Activated T-cell treated with anti-CD3 and anti-CD28 coated beads, Interleukin-2, amount 50 U/mL, for 1 hour (primary cell): ENCODE data around the gene ZNF787.

Experiments
- DNase-seq: peaks from one replicate; pipeline ENCODE4 v3.0.0-alpha.2; 2020

The ZNF787 gene

DNA sequence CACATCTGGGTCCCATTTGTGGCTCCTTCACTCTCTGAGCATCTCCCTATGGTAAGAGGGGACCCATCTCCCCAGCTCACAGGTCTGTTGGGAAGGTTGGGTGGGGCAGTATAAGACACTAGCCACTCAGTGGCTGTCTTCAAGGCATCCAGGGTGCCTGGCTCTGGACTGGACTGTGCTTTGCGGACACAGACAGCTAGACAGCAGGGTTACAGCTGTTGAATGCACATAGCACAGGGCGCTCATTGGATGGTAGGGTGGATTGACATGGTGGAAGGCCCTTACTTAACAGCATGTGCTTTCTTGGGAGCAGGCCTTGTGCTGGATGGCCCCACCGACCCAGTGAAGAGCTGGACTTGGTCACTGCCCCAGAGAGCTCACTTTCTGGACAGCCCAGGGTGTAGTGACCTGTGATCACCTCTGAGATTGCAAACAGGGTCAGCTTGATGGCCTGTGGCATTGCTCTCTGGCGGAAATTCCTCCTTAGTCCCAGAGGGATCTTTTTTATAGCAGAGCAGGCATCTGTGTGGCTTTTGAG lies 21.9 kb upstream of the ZNF787 start:
- no peak for DNase-seq

DNA sequence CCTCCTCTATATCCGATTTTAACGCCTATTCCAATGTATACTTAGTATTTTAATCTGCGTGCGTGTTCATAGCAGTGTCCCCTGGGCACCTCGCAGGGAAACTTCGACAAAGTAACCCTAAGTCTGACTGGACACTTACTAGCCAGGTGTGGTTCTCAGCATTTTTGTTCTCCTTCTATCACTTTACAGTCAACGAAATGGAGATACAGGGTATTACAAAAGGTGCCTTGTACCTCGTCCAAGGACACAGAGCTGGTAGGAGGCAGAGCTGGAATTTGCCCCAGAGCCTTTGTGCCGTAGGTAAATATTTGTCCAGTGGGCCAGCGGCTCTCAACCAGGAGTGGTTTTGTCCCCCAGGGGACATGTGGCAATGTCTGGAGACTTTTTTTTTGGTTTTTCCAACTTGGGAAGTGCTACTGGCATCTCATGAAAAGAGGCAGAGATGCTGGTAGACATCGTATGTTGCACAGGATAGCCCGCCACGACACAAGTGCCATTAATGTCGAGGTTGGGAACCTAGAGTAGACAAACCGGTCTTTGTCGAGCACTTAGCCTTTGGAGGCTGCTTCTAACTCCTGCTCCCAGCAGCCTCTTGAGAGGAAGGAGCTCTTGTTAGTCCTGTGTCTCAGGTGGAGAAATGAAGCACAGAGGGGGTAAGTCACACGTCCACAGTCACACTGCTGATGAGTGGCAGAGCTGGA lies 21.1 kb upstream of the ZNF787 start:
- no peak for DNase-seq

DNA sequence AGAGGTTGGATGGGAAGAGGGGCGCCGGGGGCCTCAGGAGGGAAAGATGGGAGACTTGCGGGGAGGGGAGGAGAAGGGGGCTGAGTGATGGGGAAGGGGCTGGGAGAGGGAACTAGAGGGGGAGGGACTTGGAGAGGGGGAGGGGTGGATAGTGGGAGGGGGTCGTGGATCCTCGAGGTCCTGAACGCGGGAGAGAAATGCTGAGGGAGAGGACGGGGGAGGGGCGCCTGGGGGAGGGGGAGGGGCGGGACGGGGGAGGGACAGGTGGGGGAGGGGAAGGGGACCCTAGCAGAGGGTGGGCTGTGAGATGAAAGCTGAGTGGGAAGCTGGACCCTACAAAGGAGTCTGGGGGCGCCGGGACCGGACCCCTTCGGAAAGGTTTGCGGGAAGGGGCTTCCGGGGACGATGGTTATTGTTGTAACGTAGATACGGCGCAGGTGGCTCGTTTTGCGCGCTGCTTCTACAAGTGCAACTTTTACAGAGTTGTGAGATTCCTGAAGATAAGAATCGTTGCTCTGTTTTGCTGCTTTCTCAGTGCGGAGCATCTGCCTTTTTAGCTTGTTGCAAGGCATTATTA lies 20.4 kb upstream of the ZNF787 start:
- peak; percentile 54 for DNase-seq

DNA sequence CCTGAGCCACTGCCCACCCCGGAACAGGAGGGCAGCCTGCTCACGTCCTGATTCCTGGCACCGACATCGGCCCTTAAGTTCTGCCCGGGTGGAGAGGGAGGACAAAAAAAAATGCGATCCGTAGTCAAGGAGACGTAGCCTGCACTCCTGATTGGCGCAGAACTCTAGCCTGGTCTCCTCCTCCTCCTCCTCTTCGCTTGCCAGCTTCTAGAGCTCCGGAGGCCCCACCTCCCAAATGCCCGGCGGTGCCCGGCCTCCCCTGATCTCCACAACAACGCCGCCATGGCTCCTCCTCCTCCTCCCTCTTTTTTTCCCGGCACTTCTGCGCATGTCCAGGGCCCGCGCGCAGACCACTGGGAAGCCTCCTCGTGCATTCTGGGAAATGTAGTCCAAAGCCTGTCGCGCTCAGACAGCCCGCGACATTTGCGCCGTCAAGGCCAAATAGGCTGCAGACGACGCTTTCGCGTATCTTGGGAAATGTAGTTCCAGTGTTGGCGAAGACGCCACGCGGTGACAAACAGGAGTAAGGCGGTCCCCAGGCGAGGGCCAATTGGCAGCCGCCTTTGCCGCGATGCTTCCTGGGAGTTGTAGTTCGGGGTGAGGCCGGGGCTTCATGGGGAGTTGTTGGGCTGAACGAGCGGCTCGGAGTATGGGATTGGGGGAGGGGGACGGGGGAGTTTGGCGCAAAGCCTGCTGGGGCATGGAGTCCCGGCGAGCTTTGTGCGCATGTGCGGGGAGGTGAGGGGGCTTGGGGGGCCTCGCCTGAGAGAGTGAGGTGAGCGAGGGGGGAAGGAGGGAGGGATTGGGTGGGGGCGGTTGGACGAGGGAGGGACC lies 19.7 kb upstream of the ZNF787 start, which contains the start of gene ZNF444:
Gene ZNF444, plus strand, starts transcription at position 705 of the 834 bp plus-strand sequence. CDS start 5,625 bp downstream, outside the sequence.
- peak; percentile 98 for DNase-seq

DNA sequence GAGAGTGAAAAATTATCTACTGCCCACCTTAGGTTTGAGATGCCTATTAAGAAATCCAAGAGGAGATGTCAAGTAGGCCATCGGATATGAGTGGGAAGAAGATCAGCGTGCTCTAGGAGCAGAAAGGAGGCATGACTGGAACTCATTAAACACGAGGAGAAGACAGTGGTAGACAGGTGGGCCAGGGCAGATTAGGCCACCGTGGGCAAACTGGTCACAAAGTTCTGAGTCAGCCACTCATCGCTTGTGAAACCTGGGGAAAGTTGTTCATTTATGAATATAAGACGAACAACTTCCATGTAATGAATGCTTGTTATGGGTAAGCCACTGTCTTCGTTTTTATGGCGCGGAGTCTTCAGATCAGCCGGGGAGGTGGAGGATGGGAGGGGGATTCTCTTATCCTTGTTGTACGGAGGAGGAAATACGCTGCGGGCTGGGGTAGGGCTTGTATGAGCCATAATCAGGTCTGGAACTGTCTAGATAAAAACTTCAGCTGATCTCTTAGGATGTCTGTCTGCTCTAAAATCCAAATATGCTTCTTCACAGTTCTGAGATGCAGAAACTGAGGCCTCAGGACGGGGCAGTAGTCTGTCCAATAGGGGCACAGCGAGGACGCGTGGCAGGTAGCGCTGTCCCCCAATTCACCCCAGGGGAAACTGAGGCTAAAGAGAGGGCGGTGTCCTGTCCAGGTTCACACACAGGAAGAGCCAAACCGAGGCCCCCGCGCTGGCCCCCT lies 18.9 kb upstream of the ZNF787 start:
- DNase-seq, result no peak

DNA sequence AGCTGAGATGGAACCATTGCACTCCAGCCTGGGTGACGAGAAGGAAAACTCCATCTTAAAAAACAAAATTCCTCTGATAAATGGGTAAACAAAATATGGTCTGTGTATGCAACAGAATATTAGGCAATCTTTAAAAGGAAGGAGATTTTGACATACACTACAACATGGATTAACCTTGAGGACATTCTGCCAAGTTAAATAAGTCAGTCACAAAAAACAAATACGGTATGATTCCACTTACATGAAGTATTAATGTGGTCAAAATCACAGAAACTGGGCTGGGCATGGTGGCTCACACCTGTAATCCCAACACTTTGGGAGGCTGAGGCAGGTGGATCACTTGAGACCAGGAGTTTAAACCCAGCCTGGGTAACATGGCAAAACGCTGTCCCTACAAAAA lies 17.0 kb upstream of the ZNF787 start:
- no peak for DNase-seq

DNA sequence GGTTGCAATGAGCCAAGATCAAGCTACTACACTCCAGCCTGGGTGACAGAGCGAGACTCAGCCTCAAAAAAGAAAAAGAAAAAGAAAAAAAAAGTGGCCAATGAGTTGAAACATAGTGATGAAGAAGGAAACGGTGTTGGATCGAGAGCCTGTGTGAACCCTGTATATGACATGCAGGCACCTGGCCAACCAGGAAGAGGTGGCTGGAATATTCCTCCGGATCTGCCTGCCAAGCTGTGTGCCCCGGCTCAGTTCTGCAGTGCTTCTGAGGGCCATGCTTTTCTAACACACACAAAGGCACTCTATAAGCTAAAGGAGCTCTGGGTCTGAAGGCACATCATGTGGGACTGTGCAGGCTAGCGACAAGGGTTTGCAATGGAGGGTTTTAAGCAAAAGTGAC lies 16.3 kb upstream of the ZNF787 start:
- DNase-seq, result no peak

DNA sequence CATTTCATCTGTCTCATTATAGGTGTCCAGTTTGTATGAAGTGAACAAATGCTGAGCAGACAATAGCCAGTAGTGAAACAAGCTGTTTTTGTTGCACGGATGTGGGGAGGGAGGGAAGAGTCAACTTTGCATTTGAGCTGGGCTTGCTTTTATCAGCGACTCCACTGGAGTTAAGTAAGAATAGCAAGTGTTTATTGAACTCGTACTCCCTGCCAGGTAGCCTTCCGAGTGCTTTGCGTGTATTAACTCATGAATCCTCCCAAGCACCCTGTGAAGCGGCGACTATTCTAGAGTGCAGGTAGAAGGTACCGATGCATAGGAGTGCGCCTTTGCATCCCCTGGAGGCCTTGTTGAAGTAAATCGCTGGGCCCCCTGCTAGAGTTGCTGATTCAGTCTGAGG lies 15.3 kb upstream of the ZNF787 start:
- no peak for DNase-seq

DNA sequence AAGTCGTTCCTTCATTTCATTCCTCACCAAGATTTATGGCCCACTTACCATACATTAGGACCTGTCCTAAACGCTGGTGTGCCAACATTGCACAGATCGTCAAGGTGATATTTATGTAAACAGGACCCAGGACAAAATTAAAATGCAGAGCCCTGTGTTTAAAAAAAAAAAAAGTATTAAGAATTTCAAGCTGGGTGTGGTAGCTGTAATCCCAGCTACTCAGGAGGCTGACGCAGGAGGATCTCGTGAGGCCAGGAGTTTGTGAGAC lies 13.5 kb upstream of the ZNF787 start:
- DNase-seq, result no peak

DNA sequence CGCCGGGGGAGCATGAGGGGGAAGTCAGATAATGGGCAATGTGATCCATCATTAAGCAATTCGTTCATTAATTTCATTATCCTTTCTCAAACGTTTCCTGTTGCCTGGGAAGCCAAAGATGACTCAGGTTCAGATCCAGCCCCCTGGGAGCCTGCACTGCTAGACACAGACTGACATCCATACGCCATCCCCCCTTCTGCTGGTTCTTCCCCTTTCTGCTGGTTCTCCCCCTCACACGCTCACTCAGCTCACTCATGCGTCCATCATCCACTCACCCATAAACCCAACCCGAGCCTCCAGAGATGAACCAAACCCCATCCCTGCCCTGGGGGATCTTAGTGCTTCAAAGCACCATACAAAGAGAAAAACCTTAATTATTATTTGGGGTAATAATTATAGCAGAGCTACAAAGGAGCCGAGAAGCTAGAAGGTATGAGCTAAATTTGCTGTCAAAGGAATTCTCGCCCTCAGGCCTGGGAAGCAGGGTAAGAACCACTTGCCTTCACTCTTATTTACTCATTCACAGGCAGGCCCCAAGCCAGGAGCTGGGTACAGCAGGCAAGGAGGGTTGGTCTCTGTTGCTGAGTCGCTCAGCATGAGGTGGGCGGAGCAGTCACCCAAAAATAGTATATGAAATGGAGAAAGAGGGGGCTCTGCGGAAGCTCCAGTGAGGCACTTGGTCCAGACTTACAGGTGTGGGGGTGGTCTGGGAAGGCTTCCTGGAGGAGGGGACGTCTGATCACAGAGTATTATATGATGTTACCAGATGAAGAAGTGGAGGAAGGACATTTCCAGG lies 13.0 kb upstream of the ZNF787 start:
- DNase-seq, result no peak

DNA sequence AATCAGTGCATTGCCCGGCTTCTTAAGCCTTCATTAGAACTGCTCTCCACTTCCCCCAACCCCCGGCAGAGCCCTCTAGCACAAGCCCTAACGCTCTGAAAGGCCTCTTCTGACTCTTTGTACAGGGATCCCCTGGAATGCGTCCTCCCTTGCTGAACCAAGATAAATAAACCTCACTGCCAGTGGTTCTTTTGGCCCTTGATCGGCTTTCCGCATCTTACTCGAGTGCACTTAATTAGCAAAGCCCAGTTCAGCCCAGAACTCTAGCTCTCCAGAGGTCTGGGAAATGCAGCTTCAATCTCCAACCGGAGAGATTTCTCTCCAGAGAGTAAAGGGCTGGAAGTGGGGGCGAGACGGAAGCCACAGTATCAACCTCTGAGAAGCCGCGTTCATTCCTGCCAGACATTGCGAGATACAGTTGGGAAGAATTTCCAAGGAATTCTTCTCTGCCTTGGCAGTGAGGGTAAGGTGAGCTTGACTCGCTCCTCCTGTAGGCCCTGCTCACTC lies 11.3 kb upstream of the ZNF787 start:
- DNase-seq, result no peak

DNA sequence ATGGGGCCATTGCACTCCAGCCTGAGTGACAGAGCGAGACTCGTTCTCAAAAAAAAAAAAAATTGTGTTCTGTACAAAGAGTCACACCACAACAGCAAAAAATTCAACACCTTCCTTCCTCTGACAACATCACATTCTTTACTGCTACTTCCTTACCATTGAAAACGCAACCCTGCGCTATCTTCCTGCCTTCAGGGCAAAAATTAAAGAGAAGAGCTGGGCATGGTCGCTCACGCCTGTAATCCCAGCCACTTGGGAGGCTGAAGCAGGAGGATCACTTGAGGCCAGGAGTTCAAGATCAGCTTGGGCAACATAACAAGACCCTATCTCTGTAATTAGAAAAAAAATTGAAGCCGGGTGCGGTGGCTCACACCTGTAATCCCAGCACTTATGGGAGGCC lies 10.6 kb upstream of the ZNF787 start:
- DNase-seq, result no peak

DNA sequence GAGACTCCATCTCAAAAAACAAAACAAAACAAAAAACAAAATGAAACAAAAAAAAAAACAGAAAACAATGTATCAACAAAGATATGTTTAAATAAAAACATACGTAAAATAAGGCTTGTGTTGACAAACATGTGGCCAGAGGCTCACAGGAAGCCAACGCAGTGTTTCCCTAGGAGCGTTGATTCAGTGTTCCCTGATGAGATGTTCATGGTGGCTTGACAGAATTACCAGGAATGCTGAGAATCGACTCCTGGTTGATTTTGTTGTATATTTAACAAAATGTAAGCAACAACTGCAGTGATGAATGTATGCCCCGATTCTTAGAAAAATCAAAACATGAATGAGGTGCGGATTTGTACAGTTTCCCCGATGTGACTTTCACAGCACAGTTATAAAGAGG lies 8.9 kb upstream of the ZNF787 start:
- DNase-seq, result no peak

DNA sequence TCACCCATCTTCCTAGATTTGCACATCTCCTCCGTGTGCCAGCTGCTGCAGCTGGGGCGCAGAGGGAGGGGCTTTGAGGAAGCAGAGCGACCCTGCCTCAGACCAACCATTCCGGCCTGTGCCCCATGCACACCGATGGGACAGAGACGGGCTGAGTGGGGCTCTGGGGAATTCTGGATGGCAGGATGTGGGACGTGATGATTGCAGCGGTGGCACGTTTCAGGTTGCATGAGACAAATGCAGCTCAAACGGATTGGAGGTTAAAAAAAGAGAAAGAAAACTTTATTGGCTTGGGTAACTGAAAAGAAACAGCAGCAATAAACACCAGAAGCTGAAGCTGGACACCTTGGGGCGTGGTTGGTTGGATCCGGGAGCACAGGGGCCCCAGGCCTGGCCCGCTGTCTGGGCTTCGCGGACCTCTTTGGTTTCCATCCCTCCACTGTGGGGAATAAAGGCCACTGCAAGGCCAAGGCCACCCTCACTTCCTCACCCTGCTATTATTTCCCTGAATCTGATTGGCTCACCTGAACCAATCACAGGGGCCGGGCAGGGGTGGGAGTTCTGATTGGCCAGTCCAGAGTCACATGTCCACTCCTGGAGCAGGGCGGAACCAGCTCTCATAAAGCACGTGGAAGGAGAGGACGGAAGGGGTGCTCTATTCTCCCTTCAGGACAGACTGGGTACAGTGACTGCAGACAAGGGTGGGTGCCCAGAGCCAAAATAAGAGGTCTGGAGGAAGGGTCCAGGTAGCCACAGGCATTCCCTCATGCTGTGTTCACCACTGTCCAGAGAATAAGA lies 6.1 kb upstream of the ZNF787 start:
- DNase-seq, result no peak

DNA sequence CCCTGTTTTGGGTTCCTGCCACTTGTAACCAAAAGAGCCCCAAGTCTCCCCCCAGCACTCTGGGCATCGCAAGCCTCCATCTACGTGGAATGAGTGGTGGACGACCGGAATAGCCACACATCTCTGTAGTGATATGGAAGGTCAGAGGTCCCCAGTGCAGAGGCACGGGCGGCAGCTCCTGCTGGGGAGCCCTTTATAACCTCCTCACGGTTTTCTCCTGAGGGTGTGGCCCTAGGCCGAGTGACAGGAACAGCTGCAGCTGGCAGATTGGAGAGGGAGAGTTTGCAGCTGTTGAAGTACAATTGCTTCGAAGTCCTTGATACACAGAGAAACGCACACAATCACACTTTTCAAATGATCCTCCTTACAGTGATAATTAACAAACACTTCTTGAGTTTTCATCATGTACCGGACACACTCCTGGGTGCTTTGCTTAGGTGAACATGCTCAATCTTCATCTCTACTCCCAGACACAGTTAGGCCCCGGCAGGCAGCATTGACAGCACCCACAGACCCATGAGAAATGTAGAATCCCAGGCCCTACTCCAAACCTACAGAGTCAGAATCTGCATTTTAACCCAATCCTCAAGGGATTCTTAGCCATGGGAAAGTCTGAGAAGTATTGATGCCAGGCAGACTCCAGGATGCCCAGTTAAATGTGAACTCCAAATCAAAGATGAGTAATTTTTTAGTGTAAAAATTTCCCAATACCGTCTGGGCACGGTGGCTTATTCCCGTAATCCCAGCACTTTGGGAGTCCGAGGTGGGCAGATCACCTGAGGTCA lies 4.9 kb upstream of the ZNF787 start:
- DNase-seq, result no peak

DNA sequence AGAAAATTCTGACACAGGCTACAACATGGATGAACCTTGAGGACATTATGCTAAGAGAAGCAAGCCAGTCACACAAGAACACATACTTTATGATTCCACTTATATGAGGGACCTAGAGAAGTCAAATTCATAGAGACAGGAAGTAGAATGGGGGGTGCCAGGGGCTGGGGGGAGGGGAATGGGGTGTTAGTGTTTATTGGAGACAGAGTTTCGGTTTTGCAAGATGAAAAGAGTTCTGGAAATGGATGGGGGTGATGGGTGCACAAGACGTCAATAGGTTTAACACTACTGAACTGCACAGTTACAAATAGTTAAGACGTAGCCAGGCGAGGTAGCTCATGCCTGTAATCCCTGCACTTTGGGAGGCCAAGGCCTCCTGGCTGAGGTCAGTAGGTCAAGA lies 3.5 kb upstream of the ZNF787 start:
- no peak for DNase-seq

DNA sequence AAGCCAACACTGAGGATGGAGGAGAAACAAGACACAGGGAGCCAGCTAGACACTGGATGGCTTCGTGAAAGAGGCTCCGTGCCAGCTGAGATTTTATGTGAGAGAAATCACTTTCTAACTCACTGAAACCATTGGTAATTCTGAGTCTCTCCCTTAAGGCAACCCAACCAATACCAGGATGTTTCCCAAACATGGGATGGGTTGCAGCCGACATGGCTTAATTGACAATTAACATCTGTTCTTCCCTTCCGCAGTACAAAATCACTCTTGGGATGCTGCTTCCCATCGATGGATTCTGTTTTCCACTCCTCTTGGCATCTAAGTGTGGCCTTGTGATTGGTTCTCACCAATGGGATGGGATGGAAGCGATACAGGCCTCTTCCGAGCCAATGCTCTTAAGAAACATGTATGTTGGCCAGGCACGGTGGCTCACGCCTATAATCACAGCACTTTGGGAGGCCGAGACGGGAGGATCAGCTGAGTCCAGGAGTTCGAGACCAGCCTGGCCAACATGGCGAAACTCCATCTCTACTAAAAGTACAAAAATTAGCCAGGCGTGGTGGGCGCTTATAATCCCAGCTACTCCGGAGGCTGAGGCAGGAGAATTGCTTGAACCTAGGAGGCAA lies 2.3 kb upstream of the ZNF787 start:
- no peak for DNase-seq

DNA sequence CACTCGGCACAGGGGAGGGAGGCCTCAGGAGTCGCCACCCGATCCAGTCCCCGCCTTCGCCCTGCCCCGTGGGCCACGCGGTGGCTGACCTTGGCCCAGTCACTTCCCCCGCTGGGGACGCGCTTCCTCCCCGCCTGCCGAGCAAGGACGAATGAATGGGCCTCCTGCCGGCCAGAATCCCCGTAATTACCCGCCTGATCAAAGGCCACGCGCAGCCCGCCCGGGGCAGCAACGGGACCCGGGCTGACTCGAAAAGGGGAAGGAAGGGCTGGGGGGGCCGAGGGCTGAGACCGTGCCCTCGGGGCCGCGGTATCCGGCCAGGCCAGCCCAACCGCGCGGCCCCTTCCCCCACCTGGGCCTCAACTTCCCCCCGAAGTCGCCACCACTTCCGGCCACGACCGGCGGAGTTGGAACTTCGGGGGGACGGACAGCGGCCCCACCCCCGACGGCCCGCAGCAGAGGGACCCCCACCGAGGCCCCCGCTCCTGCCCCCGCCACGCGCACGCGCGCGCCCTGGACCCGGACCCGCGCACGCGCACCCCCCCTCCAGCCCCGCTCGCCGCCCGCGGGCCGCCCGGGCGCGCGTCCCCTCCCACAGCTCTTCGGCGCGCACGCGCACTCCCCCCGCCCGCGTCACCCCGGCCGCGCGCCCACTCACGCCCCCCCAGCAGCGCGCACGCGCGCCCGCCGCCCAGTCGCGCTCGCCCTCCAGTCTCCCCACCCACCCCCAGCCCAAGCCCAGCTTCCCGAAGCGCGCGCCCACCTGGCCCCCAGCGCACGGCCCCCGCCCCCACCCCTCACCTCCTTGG lies 520 bp downstream of the ZNF787 start:
- DNase-seq, result peak; percentile 80

DNA sequence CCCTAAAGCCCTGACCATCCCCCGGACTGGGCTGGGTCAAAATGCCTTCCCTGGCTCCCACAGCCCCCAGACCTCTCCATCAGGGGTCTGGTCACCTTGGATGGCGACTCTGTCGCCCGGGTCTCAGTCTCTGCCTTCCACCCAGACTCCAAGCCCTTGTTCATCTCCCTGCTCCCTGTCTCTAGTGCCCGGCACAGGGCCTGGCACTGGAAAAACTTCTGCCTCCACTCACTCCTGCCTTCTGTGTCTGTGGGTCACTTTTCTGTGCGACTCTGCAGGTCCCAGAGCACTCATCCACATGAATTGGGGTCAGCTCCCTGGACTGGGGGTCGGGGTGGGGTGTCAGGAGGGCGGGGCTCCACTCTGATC lies 1.1 kb downstream of the ZNF787 start:
- DNase-seq, result no peak
